Measurements from ENCODE around the gene SCOC. TPM values are rescaled to one million over a fixed set of nuclear protein-coding genes. Genes with fewer than 3 reads are reported as not detected.

Gene SCOC
- total RNA-seq, 1 donor from 2014 or later, result 84.5 TPM

DNA sequence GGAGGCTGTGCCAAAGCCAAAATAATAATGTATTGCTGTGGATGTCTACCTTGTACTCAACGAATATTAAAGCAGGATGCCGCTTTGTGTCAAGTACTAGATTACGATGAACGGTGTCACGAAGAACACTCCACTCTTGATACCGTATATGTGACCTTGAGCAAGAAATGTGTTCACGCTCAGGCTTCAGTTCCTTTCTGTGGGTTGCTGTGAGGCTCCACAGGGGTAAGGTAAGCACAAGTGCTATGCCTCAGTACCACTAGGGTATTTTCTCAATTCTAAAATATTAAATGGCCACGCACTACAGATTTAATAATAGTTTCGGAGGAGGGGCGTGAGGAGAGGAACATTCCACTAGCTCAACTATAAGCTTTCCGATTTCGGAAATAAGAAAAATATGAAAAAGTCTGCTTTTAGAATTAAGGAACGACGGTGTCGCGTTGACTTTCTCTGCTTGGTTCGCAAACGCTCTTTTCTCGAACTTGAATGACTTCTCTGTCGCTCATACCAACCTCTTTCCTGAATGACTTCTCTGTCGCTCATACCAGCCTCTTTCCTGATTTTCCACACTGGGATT lies 607 bp upstream of the SCOC start:
- peak overlapping the region; percentile 96 for H3K27ac ChIP-seq (replicated peaks)
- DNase-seq, result no peak
- H3K4me1 ChIP-seq, result peaks cover 53% of the 10 kb centered on the region
- intact Hi-C loops (cut with micrococcal nuclease), result no loop called here
- no peaks in the 10 kb centered on the region for H3K27me3 ChIP-seq (ENCODE audit: low read depth)
- no peaks in the 10 kb centered on the region for H3K36me3 ChIP-seq
- H3K4me3 ChIP-seq, result peak overlapping the region; percentile 95
- H3K9me3 ChIP-seq (replicated peaks), result no peaks in the 10 kb centered on the region
- TF ChIP-seq CTCF (IDR thresholded peaks at IDR 0.05; ENCODE audit: borderline replicate concordance), result peak; percentile 49

- TF ChIP-seq CTCF (IDR thresholded peaks at IDR 0.05; ENCODE audit: borderline replicate concordance), result no peak
- Histone ChIP-seq H3K4me1 (peaks cover 60% of the 10 kb centered on the region), H3K9me3 (replicated peaks) (no peaks in the 10 kb centered on the region), H3K4me3 (peak overlapping the region; percentile 95), H3K27ac (replicated peaks) (peak overlapping the region; percentile 96), H3K36me3 (no peaks in the 10 kb centered on the region), H3K27me3 (ENCODE audit: low read depth) (no peaks in the 10 kb centered on the region)
- no peak for DNase-seq
- intact Hi-C loops (cut with micrococcal nuclease), result no loop called here
Measured at GRCh38 chr4:140374130-140374477, 658 bp downstream of the SCOC start.

DNA sequence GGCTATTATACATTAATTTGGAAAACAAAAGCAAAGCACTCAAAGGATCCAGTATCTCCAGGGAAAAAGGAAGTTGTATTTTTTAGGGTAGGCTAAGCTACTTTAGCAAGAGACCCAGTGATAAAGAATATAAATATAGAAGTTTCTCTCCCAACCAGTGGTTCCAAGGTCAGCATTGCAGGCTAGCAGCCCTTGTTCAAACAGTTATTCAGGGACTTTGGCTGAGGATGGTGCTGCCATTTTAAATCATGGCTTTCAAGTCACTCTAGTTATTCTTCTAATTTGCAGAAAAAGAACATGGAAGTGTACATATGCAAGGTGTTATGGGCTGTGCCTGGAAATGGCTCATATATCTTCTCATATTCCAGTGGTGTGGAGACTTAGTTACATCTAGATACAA lies 9.3 kb downstream of the SCOC start:
- intact Hi-C loops (cut with micrococcal nuclease), result no loop called here
- no peaks in the 10 kb centered on the region for H3K9me3 ChIP-seq (replicated peaks)
- H3K4me3 ChIP-seq, result no peak overlapping the region
- no peaks in the 10 kb centered on the region for H3K27me3 ChIP-seq (ENCODE audit: low read depth)
- TF ChIP-seq CTCF (IDR thresholded peaks at IDR 0.05; ENCODE audit: borderline replicate concordance), result no peak
- H3K36me3 ChIP-seq, result peaks cover 23% of the 10 kb centered on the region
- H3K27ac ChIP-seq (replicated peaks), result peak overlapping the region; percentile 23
- no peak for DNase-seq
- peaks cover 35% of the 10 kb centered on the region for H3K4me1 ChIP-seq

GRCh38 chr4:140388015-140388414 lies 14.6 kb downstream of the SCOC start:
- H3K27ac ChIP-seq (replicated peaks), result peak overlapping the region; percentile 48
- intact Hi-C loops (cut with micrococcal nuclease), result no loop called here
- no peaks in the 10 kb centered on the region for H3K27me3 ChIP-seq (ENCODE audit: low read depth)
- H3K36me3 ChIP-seq, result no peaks in the 10 kb centered on the region
- TF ChIP-seq CTCF (IDR thresholded peaks at IDR 0.05; ENCODE audit: borderline replicate concordance), result no peak
- no peaks in the 10 kb centered on the region for H3K9me3 ChIP-seq (replicated peaks)
- H3K4me1 ChIP-seq, result peaks cover 25% of the 10 kb centered on the region
- H3K4me3 ChIP-seq, result no peak overlapping the region
- DNase-seq, result no peak

- no peak for TF ChIP-seq CTCF (IDR thresholded peaks at IDR 0.05; ENCODE audit: borderline replicate concordance)
- Histone ChIP-seq H3K9me3 (replicated peaks) (no peaks in the 10 kb centered on the region), H3K4me3 (no peak overlapping the region), H3K27me3 (ENCODE audit: low read depth) (no peaks in the 10 kb centered on the region), H3K4me1 (no peaks in the 10 kb centered on the region), H3K36me3 (no peaks in the 10 kb centered on the region), H3K27ac (replicated peaks) (no peak overlapping the region)
- DNase-seq, result no peak
- intact Hi-C loops (cut with micrococcal nuclease), result no loop called here
Measured at GRCh38 chr4:140395668-140396067, 22.2 kb downstream of the SCOC start.

Measured in left ventricle myocardium inferior (tissue), 1 donor.